Effector CD8-positive, alpha-beta T cell (primary cell): ENCODE data around the gene OSGIN1.
"Not testable (repeated sequence)": the region's sequence is repeated elsewhere in the genome, so short reads cannot be mapped to it uniquely, and the experiment has no call there.

Source experiments
- DNase-seq: peaks from one replicate; lab custom pipeline; 2025; lab: John Stamatoyannopoulos, UW

OSGIN1 gene

GRCh38 chr16:83940630-83941378 is 12.2 kb upstream of the OSGIN1 start:
- no peak for DNase-seq

DNA sequence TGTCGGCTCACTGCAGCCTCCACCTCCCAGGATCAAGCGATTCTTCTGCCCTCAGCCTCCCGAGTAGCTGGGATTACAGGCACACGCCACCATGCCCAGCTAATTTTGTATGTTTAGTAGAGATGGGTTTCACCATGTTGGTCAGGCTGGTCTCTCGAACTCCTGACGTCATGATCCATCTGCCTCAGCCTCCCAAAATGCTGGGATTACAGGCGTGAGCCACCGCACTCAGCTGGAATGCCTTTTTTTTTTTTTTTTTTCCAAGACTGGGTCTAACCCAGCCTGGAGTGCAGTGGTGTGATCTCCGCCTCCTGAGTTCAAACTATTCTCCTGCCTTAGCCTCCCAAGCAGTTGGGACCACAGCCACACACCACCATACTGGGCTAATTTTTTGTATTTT is 11.5 kb upstream of the OSGIN1 start:
- DNase-seq: not testable (repeated sequence)

DNA sequence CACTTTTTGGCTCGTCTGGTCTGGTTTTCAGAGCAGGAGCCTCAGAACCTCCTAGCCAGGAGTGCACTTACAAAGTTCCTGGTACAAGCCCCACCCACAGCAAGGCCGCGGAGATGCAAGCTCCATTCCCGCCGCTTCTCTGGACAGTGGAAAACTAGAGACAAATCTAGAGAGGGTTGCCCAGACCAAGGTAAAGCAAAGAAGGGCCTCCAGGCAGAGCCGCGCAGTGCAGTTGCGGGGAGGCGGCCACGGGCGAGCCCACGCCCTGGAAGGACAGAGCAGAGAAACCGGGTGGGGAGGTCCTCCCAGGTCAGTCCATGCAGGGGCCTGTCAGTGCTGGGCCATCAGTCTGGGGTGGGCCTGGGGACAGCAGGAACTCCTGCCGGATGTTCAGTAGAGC is 11.0 kb upstream of the OSGIN1 start:
- DNase-seq: no peak

GRCh38 chr16:83942815-83943515 is 10.1 kb upstream of the OSGIN1 start:
- DNase-seq: no peak

- DNase-seq: no peak
Measured at GRCh38 chr16:83943516-83944050, 9.5 kb upstream of the OSGIN1 start.

DNA sequence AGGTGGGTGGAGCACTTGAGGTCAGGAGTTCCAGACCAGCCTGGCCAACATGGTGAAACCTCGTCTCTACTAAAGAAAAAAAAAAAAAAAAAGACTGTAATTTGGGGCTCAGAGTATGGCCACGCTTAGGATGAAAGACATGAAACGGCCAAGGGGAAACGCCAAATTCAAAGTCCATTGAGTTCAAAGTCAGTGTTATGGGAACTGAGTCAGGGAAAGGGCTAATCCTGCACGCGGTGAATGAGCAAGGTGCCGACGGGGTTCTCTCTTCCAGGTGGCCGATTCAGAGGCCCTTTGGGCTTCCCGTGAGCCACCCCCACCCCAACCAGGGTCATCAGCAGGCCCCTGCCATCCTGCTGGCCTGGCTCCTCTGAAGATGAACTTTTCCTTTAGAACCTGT is 7.5 kb upstream of the OSGIN1 start:
- DNase-seq: no peak

- DNase-seq: no peak
Measured at GRCh38 chr16:83946154-83946780, 6.8 kb upstream of the OSGIN1 start.

- DNase-seq: no peak
Measured at GRCh38 chr16:83946781-83947566, 6.1 kb upstream of the OSGIN1 start.

GRCh38 chr16:83947642-83948234 is 5.3 kb upstream of the OSGIN1 start:
- no peak for DNase-seq

GRCh38 chr16:83948914-83949723 is 3.9 kb upstream of the OSGIN1 start:
- DNase-seq: no peak

DNA sequence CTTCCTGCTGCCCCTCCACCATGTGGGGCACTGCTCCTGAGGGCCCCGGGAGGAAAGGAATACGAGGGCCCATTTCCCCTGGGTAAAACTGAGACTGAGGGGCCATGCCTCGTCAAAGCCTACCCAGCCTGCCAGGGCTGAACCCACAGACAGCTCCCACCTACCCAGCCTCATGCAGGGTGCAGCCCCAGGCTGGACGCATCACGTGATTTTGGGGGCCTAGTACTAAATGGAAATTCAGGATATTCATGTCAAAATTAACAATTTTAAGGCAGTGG is 3.4 kb upstream of the OSGIN1 start:
- no peak for DNase-seq

DNA sequence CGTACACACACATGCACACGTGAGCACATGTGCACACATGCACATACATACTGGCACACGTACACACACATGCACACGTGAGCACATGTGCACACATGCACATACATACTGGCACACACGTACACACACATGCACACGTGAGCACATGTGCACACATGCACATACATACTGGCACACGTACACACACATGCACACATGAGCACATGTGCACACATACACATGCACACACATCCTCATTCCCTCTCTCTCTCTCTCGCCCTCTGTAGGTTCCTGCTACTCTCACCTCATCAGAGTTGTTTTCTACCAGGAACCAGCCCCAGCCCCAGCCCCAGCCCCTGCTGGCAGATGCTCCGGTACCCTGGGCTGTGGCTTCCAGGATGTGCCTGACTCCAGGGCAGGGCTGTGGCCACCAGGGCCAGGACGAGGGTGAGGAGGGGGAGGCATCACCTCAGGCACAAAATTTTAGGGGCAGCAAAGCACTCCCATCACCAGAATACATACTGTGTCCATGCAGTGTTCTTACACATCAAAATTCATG is 2.1 kb upstream of the OSGIN1 start:
- DNase-seq: not testable (repeated sequence)

DNA sequence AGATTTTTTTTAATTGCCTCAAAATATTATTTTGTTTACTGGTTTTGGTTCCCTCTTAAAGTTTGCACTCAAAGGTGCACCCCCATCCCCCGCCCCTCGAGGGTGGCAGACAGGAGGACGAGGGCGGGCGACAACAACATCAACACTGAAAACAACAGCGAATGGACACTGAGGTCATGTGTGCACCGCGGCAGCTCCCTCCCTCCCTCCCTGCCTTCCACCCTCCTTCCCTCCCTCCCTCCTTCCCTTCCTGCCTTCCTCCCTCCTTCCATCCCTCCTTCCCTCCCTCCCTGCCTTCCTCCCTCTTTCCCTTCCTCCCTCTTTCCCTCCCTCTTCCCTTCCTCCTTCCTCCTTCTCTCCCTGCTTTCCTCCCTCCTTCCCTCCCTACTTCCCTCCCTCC is 1.5 kb upstream of the OSGIN1 start:
- no peak for DNase-seq

DNA sequence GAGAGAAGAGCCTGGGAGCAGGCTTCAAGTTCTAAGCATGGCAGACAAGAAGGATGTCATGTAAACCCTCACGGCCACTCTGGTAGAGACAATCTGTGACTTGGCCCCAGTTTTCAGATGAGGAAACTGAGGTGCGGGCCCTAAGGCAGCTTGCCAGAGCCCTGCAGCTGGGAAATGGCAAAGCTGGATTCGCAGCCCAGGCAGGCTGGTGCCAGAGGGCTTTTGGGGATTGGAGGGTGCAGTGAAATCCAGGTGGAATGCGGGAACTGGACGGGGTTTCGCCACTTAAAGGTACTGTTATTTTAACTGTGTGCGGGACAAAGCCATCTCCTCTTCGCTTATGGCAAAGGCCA is 477 bp upstream of the OSGIN1 start:
- no peak for DNase-seq

- DNase-seq: no peak
Measured at GRCh38 chr16:83953796-83954576, 946 bp downstream of the OSGIN1 start.

DNA sequence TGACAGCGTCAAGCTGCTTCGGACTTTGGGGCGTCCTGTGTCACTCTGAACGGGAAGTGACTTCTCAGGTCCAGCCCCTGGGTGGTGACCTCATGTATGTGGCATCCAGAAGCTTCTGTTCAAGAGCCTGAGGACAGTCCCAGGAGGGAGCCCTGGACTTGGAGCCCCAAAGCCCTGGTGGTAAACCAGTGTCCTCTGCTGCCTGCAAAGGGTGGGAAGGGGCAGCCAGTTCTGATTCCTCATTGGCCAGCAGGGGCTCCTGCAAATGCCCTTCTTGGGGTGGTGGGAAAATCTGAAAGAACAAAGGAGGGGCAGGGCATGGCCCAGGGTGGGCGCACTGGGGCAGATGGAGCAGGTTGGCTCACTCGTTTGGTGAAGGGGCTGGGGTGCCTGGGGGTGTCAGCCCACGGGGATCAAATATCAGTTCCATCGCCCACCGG is 1.6 kb downstream of the OSGIN1 start:
- no peak for DNase-seq

GRCh38 chr16:83955218-83956130 is 2.4 kb downstream of the OSGIN1 start:
- DNase-seq: no peak

DNA sequence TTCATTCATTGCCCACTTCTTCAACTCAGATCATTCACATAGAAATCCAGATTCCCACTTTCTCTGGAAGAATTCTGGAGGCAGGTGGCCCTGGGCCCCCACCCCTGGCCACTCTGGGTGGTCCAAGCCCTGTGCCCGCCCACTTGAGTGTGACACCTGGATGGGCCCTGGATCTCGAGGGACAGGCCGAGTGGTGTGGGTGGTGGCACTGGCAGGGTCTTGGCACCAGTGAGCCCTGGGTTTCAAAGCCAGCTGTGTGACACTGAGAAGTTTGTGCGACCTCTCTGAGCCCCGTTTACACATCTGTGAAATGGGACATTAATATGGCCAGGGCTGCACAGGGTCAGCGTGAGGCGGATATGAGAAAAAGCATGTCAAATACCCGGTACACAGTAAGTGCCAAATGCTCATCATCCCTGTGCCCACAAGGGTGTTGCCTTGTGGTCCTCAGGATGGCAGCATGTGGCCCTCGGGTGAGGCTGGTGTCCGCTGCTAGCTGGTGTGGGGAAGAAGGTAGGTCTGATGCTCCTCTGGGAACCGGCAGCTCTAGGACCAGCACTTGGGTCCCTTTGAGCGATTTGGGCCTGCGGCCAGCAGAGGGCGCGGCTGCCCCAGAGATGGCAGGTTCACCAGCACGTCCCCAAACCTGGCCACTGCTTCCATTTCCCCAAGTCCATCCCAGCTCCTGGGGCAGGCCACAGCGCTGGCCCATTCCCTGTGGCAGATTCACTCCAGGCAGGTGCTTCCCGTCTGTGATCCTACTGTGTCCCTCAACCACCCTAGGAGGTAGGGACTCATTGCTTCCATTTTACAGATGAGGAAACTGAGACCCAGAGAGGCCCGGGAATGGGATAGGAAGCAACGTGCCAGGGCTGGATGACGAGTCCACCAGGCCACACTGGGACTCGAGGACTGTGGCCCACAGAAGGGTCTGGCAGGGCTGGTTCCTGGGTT is 3.6 kb downstream of the OSGIN1 start:
- peak; percentile 41 for DNase-seq
